DND-41 (cell line): ENCODE data around the gene PSMD8.

ENCODE experiments used
- CTCF ChIP-seq: IDR thresholded peaks from 2 replicates; pipeline ENCODE4 v1.5.1; 2012; ENCODE audit warnings: borderline replicate concordance, low read length, moderate library complexity, mild to moderate bottlenecking; ENCODE audit not compliant: poor library complexity, severe bottlenecking; ENCODE audit errors: extremely low read depth
- EZH2 ChIP-seq: IDR thresholded peaks from 3 replicates; pipeline ENCODE4 v1.6.1; 2012; ENCODE audit warnings: borderline replicate concordance, low read depth, mild to moderate bottlenecking, moderate library complexity, low read length, inconsistent platforms; ENCODE audit not compliant: severe bottlenecking

GRCh38 chr19:38404858-38405257 is 30.5 kb downstream of the PSMD8 start:
- TF ChIP-seq CTCF: no peak
- no peak for TF ChIP-seq EZH2
